Peyer's patch (tissue), 4 donors: ENCODE data around the gene DCTD. TPM values are rescaled to one million over a fixed set of nuclear protein-coding genes. Genes with fewer than 3 reads are reported as not detected.

Experiments
- DNase-seq, 3 donors: peaks; one replicate each; pipeline ENCODE4 v3.0.0-alpha.2; 2017 to 2019
- H3K27ac ChIP-seq, 4 donors: fragments of 200-600 bp; sonication (generic); one replicate each; pipeline ENCODE4 v1.5.1; 2016 to 2019
- H3K27me3 ChIP-seq, 2 donors: fragments of 200-600 bp; sonication (generic); one replicate each; pipeline ENCODE4 v1.5.1; 2019
- H3K36me3 ChIP-seq, 3 donors: fragments of 200-600 bp; sonication (generic); one replicate each; pipeline ENCODE4 v1.5.1; 2016 to 2019
- H3K4me1 ChIP-seq, 4 donors: fragments of 200-600 bp; sonication (generic); one replicate each; pipeline ENCODE4 v1.5.1; 2016 to 2019
- H3K4me3 ChIP-seq, 4 donors: fragments of 200-600 bp; sonication (generic); 1 replicate in 3 of 4; 2 replicates in 1 of 4; pipeline ENCODE4 v1.5.1; 2016 to 2019; ENCODE audit warnings: mild to moderate bottlenecking in 1 of 4
- H3K9me3 ChIP-seq, 4 donors: fragments of 200-600 bp; sonication (generic); one replicate each; pipeline ENCODE4 v1.5.1; 2016 to 2019; ENCODE audit warnings: mild to moderate bottlenecking in 1 of 4
- POLR2A ChIP-seq, 2 donors: fragments of 450-650 bp; IDR thresholded peaks; one replicate each; pipeline ENCODE4 v1.5.1; 2017; ENCODE audit warnings: antibody characterized with exemption in 2 of 2, mild to moderate bottlenecking in 2 of 2, moderate library complexity in 2 of 2
- total RNA-seq, 4 donors: library from RNA; depleted of rRNA; stranded (reverse); fragments of >200 nt; gene quantifications; one replicate each; pipeline ENCODE4 v1.1.0, GENCODE V29; 2016
- TF ChIP-seq, protein P1 (sequence below), 6 experiments: fragments of 450-650 bp in 4 of 6; fragments of 200-600 bp in 2 of 6; sonication (generic) in 1 of 6; IDR thresholded peaks; one replicate each; pipeline ENCODE4 v1.5.1; 2017 to 2019; ENCODE audit warnings: antibody characterized with exemption in 6 of 6, mild to moderate bottlenecking in 3 of 6, moderate library complexity in 1 of 6

Gene DCTD
- total RNA-seq, 4 donors from 2014 or later: 21.7 to 42.1 (median 28.4) TPM

DNA sequence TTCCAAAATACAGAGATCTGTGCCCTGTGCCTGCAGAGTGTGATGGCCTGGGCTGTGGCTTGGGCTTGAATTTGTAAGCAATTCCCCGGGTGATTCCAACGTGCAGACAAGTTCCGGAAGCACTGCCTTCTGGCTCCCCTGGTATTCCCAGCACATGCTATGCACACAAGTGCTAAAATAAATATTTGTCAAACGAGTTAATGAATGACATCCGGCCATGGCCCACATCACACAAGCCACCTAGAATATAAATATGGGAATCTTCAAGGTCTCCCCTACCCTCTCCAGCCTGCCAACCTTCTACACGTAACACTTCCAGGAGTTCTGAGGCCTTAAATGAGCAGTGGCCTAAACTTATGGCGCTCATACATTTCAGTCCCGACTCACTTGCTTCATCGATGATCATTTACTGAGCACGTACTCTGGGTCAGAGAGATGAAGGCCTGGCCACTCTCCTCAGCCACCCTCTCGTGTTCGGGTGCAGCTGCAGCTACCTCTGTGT is 21.3 kb downstream of the DCTD start:
- Histone ChIP-seq H3K27me3 (no peaks in the 10 kb centered on the region), H3K36me3 (peaks cover 0 to 48% (median 0%) of the 10 kb centered on the region in 3 donors), H3K4me3 (no peak overlapping the region), H3K27ac (no peak overlapping the region), H3K4me1 (no peaks in the 10 kb centered on the region), H3K9me3 (no peaks in the 10 kb centered on the region)
- no peak for DNase-seq
- TF ChIP-seq, protein P1, sequence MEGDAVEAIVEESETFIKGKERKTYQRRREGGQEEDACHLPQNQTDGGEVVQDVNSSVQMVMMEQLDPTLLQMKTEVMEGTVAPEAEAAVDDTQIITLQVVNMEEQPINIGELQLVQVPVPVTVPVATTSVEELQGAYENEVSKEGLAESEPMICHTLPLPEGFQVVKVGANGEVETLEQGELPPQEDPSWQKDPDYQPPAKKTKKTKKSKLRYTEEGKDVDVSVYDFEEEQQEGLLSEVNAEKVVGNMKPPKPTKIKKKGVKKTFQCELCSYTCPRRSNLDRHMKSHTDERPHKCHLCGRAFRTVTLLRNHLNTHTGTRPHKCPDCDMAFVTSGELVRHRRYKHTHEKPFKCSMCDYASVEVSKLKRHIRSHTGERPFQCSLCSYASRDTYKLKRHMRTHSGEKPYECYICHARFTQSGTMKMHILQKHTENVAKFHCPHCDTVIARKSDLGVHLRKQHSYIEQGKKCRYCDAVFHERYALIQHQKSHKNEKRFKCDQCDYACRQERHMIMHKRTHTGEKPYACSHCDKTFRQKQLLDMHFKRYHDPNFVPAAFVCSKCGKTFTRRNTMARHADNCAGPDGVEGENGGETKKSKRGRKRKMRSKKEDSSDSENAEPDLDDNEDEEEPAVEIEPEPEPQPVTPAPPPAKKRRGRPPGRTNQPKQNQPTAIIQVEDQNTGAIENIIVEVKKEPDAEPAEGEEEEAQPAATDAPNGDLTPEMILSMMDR (IDR thresholded peaks at IDR 0.05): no peak
- TF ChIP-seq POLR2A (IDR thresholded peaks at IDR 0.05): no peak

DNA sequence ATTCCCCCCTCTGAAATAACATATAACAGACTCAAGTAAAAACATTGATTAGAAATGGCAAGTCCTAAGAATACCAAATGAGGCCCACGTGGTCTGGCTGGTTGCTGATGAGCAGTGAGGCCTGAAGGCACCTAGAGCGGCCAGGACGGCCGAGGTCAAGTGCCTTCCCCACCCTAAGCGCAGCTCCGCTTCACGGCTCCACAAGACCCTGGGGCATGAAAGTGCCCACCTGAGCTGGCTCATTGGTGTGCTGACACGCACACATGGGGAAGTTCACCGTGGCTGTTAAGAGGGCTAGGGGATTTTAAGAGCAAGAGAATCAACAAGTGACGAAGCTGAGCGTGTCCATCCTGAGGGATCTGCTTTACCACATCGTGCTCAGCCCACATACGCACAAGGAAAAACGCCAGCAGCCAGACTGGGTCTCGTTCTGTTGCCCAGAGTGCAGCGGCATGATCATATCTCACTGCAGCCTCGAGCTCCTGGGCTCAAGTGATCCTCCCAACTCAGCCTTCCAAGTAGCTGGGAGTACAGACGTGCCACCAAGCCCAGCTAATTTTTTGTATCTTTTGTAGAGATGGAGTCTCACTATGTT is 22.4 kb downstream of the DCTD start:
- Histone ChIP-seq H3K4me3 (no peak overlapping the region), H3K27me3 (no peaks in the 10 kb centered on the region), H3K9me3 (no peaks in the 10 kb centered on the region), H3K4me1 (no peaks in the 10 kb centered on the region), H3K27ac (no peak overlapping the region), H3K36me3 (peaks cover 0 to 59% (median 0%) of the 10 kb centered on the region in 3 donors)
- DNase-seq: no peak
- TF ChIP-seq POLR2A (IDR thresholded peaks at IDR 0.05): no peak
- TF ChIP-seq, protein P1 (IDR thresholded peaks at IDR 0.05): no peak

DNA sequence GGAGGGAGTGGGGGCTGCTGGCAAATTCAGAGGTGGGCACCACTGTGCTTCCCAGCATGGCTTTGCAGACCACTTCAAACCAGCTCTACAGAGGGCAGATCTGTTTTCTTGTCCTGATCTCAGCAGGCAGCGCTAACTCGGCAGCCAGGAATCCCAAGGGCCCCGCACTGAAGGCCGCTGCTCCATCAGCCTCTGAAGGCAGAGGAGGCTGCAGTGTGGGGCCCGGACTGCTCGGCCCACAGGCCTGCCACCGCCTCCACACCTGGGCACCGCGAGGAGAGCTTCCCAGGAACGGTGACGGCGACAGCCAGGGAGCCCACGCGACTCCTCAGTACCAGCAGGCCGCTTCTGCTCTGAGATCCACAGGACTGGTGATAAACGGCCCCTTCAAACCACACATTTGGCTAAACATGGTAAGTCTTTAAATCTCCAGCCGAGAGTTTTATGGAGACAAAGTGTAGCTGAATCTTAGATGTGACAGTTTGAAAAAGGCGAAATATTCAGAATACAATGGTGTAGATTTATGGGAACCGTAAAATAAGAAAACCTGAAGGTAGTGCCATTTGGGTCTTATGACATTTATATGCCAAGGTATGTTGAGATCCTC is 23.6 kb downstream of the DCTD start:
- TF ChIP-seq, protein P1 (IDR thresholded peaks at IDR 0.05): no peak
- no peak for TF ChIP-seq POLR2A (IDR thresholded peaks at IDR 0.05)

DNA sequence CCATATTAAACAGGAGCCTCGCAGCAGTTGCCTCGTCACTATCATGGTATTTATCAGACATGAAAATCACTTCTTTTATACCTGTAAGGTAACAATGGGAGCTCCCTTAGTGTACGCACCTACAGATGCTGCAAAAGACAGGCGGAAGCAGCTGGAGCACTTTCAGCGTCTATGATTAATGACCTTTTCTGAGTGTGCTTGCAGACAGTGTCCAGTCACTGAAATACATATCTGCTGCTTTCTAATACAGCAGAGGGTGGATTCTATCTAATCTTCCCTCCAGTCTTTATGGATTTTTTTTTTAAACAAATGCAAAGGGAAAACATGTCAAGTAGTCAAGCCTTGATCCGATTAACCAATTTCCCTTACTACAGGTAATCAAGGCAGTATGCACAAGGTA is 24.1 kb downstream of the DCTD start:
- H3K27ac ChIP-seq: no peak overlapping the region
- no peaks in the 10 kb centered on the region for H3K9me3 ChIP-seq
- H3K4me1 ChIP-seq: no peaks in the 10 kb centered on the region
- H3K36me3 ChIP-seq: peaks cover 0 to 65% (median 0%) of the 10 kb centered on the region in 3 donors
- no peak for DNase-seq
- H3K4me3 ChIP-seq: no peak overlapping the region
- no peaks in the 10 kb centered on the region for H3K27me3 ChIP-seq
- TF ChIP-seq POLR2A (IDR thresholded peaks at IDR 0.05): no peak
- TF ChIP-seq, protein P1 (IDR thresholded peaks at IDR 0.05): no peak

More for the DNA sequence above, 23.6 kb downstream of the DCTD start:
- Histone ChIP-seq H3K27me3 (no peaks in the 10 kb centered on the region), H3K4me3 (no peak overlapping the region), H3K36me3 (peaks cover 0 to 71% (median 0%) of the 10 kb centered on the region in 3 donors), H3K27ac (no peak overlapping the region), H3K4me1 (no peaks in the 10 kb centered on the region), H3K9me3 (no peaks in the 10 kb centered on the region)
- DNase-seq: no peak

DNA sequence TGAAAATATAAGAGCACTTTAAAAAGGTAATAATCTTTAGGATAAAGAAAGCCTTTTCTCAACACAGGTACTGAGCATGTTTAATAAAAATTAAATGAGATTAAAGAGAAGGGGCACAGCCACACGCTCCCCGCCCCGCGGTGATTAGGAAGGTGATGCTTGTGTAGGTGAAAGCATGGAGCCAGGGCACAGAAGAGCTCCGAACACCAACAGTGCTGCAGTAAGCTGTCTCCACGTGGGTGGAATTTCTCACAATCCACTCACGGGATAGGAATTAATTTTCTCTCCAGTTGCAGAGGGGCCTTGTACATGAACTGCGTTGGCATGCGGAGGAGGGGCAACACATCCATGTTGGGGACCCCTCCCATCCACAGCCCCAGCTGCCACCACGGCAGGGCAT is 27.0 kb downstream of the DCTD start:
- H3K27ac ChIP-seq: no peak overlapping the region
- no peaks in the 10 kb centered on the region for H3K4me1 ChIP-seq
- H3K36me3 ChIP-seq: peaks cover 0 to 68% (median 0%) of the 10 kb centered on the region in 3 donors
- H3K27me3 ChIP-seq: no peaks in the 10 kb centered on the region
- TF ChIP-seq POLR2A (IDR thresholded peaks at IDR 0.05): no peak
- TF ChIP-seq, protein P1 (IDR thresholded peaks at IDR 0.05): no peak
- DNase-seq: no peak
- H3K9me3 ChIP-seq: peaks cover 0 to 7% (median 0%) of the 10 kb centered on the region in 4 donors
- no peak overlapping the region for H3K4me3 ChIP-seq
